Measurements from ENCODE around the gene WNT8B.

GRCh38 chr10:100522107-100522801 is 59.4 kb downstream of the WNT8B start:
- TF ChIP-seq CTCF (IDR thresholded peaks at IDR 0.05) (no peak), POLR2A (IDR thresholded peaks at IDR 0.05) (no peak)
